Activated naive CD8-positive, alpha-beta T cell (primary cell): ENCODE data around the gene GMPR.
"Not testable (repeated sequence)": the region's sequence is repeated elsewhere in the genome, so short reads cannot be mapped to it uniquely, and the experiment has no call there.

Source experiments
- H3K27ac Mint-ChIP-seq: one replicate; pipeline ENCODE4 v1.8.0; 2021; ENCODE audit warnings: mixed read lengths
- H3K27me3 Mint-ChIP-seq: one replicate; pipeline ENCODE4 v1.8.0; 2021; ENCODE audit warnings: mixed read lengths
- H3K36me3 Mint-ChIP-seq: one replicate; pipeline ENCODE4 v1.8.0; 2021; ENCODE audit warnings: mixed read lengths
- H3K4me1 Mint-ChIP-seq: one replicate; pipeline ENCODE4 v1.8.0; 2021; ENCODE audit warnings: low read depth, mixed read lengths
- H3K4me3 Mint-ChIP-seq: one replicate; pipeline ENCODE4 v1.8.0; 2021; ENCODE audit warnings: mild to moderate bottlenecking, mixed read lengths
- H3K9me3 Mint-ChIP-seq: one replicate; pipeline ENCODE4 v1.8.0; 2021; ENCODE audit warnings: low read depth, mixed read lengths

The GMPR gene

DNA sequence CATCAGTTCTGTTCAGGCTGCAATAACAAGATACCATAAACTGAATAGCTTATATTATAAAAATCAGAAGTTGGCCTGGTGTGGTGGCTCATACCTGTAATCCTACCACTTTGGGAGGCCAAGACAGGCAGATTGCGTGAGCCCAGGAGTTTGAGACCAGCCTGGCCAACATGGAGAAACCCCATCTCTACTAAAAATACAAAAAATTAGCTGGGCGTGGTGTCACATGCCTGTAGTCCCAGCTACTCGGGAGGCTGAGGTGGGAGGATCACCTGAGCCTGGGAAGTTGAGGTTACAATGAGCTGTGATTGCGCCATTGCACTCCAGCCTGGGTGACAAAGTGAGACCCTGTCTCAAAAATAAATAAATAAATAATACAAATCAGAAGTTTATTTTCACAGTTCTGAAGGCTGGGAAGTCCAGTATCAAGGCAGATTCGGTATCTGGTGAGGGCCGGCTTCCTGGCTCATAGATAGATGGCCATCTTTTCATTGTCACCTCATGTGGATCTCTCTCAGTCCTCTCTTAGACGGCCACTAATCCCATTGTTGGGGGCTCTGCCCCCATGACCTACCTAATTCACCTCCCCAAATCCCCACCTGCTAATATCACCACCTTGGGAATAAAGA is 31.2 kb downstream of the GMPR start:
- H3K9me3 Mint-ChIP-seq, H3K27ac Mint-ChIP-seq, H3K27me3 Mint-ChIP-seq: not testable (repeated sequence)

DNA sequence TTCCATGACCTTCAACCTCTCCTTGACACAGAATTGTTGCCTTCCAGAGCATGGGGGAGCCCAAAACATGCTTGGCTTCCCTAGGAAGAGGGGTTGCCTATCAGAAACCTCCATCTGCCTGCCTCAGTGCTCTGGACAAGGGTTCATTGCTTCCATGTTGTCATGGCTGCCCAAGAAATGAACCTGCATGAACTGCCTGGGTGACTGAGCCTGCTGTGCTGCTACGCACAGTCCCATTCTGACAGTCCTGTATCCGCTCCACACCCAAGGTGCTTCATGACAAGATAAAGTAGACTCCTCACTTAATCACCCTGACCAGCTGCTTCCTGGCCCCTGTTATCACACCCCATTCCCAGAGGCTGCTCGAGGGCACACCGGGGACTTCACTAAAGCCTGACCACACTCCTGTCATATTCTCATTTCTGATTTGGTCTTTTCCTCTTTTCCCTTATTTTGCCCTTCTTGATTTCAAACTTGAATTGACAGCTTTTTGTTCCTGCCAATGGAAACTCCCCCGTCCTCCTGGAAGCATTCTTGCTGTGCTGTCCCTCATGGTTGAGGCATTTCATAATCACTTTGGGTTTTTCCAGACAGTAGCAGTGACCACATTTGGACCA is 31.9 kb downstream of the GMPR start:
- Mint-ChIP-seq H3K27ac (no peak overlapping the region), H3K9me3 (no peaks in the 10 kb centered on the region), H3K4me1 (no peaks in the 10 kb centered on the region), H3K36me3 (no peaks in the 10 kb centered on the region), H3K4me3 (no peak overlapping the region), H3K27me3 (no peaks in the 10 kb centered on the region)

More for the DNA sequence above, 31.2 kb downstream of the GMPR start:
- H3K4me1 Mint-ChIP-seq, H3K4me3 Mint-ChIP-seq, H3K36me3 Mint-ChIP-seq: not testable (repeated sequence)

DNA sequence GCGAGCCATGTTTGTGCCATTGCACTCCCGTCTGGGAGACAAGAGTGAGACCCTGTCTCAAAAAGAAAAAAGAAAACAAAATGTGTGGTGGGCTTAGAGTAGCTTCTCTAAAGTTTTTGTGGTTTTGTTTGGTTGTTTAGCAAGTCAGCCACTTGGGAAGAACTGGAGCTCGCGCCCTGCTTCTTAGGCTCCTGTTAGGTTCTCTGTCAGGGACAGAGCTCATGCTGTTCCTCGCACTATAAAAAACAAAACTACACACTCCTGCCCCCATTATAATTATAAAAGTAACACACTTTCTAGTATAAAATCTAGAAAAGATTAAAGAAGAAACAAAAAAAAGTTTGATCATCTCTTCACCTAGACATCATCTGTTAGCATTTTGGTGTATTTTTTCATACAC is 33.0 kb downstream of the GMPR start:
- peaks cover under 1% of the 10 kb centered on the region for H3K36me3 Mint-ChIP-seq
- H3K9me3 Mint-ChIP-seq, result no peaks in the 10 kb centered on the region
- H3K4me3 Mint-ChIP-seq, result no peak overlapping the region
- H3K4me1 Mint-ChIP-seq, result no peaks in the 10 kb centered on the region
- H3K27ac Mint-ChIP-seq, result no peak overlapping the region
- H3K27me3 Mint-ChIP-seq, result no peaks in the 10 kb centered on the region

DNA sequence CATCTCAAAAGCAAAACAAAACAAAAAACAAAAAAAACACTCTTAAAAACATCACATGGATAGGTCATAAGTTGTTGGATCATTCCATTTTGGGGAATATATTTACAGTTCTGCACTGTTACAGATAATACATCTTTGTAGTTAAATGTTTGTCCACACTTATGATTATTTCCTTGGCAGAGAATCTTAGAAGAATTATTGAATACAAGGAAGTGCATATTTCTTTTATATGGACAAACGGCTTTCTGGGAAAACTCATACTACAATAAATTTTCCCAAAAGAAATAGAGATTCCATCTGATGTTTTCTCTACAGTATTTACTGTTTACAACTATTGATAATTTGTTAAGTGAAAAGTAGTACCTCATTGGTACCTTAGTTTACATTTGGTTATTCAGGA is 33.8 kb downstream of the GMPR start:
- H3K27ac Mint-ChIP-seq, result no peak overlapping the region
- no peak overlapping the region for H3K4me3 Mint-ChIP-seq
- H3K4me1 Mint-ChIP-seq, result no peaks in the 10 kb centered on the region
- H3K9me3 Mint-ChIP-seq, result no peaks in the 10 kb centered on the region
- H3K27me3 Mint-ChIP-seq, result no peaks in the 10 kb centered on the region
- H3K36me3 Mint-ChIP-seq, result peaks cover 2% of the 10 kb centered on the region

DNA sequence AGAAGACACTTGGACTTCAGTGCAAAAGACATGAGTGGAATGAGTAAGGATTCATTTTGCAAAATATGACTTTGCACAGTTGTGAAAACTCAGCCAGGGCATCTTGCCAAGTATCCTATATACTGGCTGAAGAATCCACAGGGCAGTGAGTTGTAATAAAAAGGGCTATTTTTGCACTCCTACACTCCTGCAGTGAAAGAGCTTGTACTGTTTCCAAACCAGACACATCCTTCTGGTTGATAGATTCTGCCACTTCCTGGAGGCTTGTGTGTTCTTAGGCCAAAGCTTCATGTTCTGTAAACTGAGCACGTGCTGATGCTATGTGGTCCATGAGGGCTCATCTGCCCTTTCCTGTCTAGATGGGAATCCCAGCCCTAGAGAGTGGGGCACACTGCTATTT is 34.9 kb downstream of the GMPR start:
- no peaks in the 10 kb centered on the region for H3K27me3 Mint-ChIP-seq
- no peaks in the 10 kb centered on the region for H3K9me3 Mint-ChIP-seq
- H3K27ac Mint-ChIP-seq, result no peak overlapping the region
- H3K36me3 Mint-ChIP-seq, result peaks cover 2% of the 10 kb centered on the region
- no peaks in the 10 kb centered on the region for H3K4me1 Mint-ChIP-seq
- H3K4me3 Mint-ChIP-seq, result no peak overlapping the region

DNA sequence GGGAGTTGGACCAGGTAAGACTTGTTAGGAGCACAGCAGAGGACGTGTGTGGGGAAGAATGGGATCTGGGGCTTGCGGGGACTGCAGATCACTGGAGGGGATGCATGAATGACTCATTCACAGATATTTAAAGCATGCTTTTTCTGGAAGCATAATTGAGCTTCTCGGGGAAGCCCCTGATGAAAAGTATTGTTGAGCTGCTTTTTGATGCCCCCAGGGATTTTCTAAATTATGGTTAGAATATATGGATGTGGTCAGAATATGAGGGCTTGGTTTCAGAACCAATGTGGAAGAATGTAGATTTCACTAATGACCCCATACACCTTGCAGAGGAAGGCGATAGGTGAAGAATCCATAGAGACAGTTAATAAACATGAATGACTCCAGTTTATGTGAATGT is 36.1 kb downstream of the GMPR start:
- Mint-ChIP-seq H3K27ac (no peak overlapping the region), H3K27me3 (no peaks in the 10 kb centered on the region), H3K4me3 (no peak overlapping the region), H3K4me1 (no peaks in the 10 kb centered on the region), H3K9me3 (no peaks in the 10 kb centered on the region), H3K36me3 (peaks cover 2% of the 10 kb centered on the region)

DNA sequence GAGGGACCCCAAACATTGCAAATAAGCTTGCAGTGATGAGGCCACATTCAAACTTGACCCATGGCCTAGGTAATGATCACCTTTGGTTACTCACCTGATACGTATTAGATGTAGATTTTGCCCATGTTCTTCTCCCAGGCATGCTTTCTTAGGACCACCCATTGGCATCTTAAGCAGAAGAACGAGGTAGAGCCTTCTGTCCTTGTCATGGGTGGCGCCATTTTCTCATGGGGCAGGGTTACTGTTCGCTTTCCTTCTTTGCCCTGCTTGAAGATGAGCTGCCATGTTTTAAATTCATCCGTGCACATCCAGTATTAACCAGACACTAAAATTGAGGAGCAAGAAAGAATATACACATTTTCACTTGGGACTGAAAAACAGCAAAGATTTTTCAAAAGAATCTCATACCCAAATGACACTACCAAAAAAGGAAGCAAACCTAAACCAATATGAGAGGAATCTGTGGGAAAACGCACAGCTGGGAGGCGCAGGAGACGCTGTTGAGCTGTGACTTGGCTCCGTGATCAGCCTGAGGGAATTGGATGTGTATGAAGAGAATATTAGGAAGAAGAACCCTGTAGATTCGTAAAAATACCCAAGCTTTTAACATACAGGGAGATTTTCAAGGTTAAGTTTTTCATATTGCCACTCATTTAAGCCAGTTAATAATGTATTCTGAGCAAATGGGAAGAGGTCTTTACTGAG is 36.6 kb downstream of the GMPR start:
- Mint-ChIP-seq H3K9me3 (no peaks in the 10 kb centered on the region), H3K4me3 (no peak overlapping the region), H3K36me3 (peaks cover 2% of the 10 kb centered on the region), H3K27ac (no peak overlapping the region), H3K27me3 (no peaks in the 10 kb centered on the region), H3K4me1 (no peaks in the 10 kb centered on the region)

DNA sequence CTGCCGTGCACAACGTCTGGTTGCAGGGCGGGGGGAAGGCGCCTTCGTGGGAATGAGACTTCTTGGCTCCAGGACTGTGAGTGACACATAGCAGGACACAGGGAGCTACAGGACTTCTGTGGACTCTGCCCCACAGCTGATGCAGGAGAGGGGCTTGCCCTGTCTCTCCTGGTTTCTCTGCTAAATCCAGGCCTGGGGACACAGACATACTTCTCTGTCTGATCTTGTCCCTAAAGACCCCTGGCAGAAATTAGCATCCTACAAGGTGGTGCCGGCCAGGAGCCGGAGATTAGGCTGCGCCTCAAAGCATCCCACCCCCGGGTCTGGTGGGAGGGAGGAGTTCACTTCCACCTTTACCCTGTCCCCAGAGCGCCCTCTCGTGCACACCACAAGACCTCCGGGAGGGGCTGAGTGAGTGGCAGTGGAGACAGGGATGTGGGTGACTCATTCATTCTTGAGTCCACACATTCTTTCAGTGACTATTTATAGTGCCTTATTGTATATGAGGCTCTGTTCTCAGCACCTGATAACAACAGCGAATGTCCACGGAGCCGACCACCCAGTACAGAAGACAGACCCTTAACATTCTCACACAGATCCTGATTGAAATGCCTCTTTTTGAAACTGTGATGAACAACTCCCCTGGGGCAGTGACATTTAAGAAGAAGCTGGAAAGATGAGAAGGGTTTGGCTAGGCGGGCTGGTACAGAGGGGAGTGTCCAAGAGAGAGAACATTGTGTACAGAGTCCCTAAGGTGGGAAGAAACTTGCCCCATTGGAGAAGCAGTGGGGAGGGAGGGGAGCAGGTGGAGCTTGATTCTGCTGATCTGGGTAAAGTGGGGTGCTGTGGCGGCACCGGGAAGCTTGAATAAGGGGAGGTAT is 39.0 kb downstream of the GMPR start:
- H3K27ac Mint-ChIP-seq, result no peak overlapping the region
- no peaks in the 10 kb centered on the region for H3K9me3 Mint-ChIP-seq
- H3K27me3 Mint-ChIP-seq, result no peaks in the 10 kb centered on the region
- H3K36me3 Mint-ChIP-seq, result peaks cover 2% of the 10 kb centered on the region
- H3K4me3 Mint-ChIP-seq, result no peak overlapping the region
- H3K4me1 Mint-ChIP-seq, result no peaks in the 10 kb centered on the region

DNA sequence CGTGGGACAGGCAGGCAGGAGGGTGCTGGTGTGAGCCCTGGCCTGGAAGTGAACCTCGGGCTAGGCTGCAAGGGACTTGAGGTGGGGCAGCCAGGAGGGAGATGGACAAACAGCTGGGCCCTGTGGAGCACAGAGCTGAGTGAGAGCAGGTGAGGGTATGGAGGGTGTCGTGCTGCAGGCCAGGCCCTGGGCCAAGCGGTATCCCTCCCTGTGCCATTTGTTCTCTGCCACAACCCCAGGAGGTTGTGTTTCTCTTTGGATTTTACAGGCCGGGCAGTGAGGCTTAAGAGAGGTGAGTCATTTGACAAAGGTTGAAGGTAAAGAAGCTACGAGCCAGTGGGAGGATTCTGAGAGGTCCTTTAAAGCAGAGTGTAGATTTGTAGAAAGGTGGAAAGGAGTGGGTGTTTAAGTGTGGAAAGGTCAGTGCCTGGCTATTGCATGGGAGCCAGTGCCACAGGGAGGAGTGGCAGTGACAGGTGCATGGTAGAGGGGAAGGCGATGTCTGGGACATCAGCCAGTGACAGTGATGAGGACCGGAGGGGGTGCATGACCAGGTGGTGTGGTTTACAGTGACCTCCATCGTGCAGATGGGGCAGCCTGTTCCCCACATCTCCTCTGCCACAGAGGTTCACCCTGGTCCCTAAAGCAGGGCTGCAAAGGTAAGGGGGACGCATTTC is 39.8 kb downstream of the GMPR start:
- Mint-ChIP-seq H3K4me3 (no peak overlapping the region), H3K27me3 (no peaks in the 10 kb centered on the region), H3K4me1 (no peaks in the 10 kb centered on the region), H3K36me3 (peaks cover 2% of the 10 kb centered on the region), H3K9me3 (no peaks in the 10 kb centered on the region), H3K27ac (no peak overlapping the region)

DNA sequence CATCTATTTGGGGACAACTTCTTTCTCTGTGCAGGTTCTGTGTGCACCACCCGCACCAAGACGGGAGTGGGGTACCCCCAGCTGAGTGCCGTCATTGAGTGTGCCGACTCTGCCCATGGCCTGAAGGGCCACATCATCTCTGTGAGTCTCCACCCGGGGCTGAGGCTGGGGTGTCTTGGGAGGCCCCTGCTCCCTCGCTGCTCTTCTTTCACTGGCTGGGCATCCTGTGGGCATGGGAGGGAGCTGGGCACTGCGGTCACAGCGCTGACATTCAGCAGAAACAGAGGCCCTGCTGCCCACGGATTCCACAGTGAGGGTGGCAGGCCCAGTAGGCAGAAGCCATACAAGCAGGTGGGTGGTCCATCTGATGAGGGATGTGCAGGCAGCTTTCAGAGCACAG is 40.4 kb downstream of the GMPR start:
- Mint-ChIP-seq H3K27ac (no peak overlapping the region), H3K4me3 (no peak overlapping the region), H3K36me3 (peaks cover 6% of the 10 kb centered on the region), H3K27me3 (no peaks in the 10 kb centered on the region), H3K9me3 (no peaks in the 10 kb centered on the region), H3K4me1 (no peaks in the 10 kb centered on the region)

DNA sequence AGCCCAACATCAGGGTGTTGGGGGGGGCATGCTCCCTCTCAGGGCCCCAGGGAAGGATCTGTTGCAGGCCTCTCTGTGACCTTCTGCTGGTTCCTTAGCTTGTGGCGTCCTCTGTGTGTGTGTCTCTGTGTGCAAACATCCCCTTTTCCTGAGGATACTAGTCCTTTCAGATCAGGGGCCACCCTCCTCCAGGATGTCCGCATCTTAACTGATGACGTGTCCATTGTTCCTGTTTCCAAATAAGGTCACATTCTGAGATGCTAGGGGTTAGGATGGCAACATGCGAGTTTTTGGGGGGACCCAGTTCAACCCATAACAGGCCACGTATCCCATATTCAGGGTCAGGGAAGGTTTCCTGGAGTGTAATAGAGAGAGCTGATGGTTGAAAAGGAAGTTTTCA is 40.9 kb downstream of the GMPR start:
- Mint-ChIP-seq H3K9me3 (no peaks in the 10 kb centered on the region), H3K27me3 (no peaks in the 10 kb centered on the region), H3K4me1 (no peaks in the 10 kb centered on the region), H3K4me3 (no peak overlapping the region), H3K27ac (no peak overlapping the region), H3K36me3 (peaks cover 6% of the 10 kb centered on the region)

DNA sequence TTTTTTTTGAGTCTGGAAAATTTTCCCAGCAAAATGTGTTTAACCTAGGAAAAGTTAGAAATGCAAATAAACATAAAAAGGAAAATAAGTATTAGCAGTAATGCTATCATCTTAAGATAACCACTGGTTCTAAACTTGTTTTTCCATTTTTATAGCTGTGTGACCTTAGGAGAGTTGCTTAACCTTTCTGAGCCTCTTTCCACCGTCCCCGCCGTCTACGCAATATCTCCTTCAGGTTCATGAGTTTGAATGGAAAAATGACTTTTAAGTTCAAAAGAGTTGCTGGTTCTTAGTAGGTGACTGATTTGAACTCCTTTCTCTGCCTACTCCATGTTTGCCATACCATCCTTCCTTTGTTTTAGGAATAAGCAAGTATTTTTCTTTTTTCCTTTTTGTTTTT is 44.0 kb downstream of the GMPR start:
- Mint-ChIP-seq H3K27me3 (no peaks in the 10 kb centered on the region), H3K36me3 (peaks cover 4% of the 10 kb centered on the region), H3K4me3 (no peak overlapping the region), H3K27ac (no peak overlapping the region), H3K9me3 (no peaks in the 10 kb centered on the region), H3K4me1 (no peaks in the 10 kb centered on the region)

DNA sequence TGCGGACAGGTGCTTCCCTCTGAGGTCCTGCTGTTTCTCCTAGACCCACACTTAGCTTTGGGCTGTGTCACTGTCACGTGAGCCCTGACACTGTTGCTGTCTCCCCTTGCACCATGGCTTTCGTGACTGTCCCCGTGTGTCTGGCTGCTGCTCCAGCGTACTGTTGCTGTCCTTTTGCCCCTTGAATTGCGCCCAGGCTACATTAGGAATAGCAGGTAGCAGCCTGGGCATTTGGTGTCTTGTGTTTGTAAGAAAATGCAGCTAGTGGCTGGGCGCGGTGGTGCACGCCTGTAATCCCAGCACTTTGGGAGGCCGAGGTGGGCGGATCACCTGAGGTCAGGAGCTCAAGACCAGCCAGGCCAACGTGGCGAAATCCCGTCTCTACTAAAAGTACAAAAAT is 46.1 kb downstream of the GMPR start:
- peaks cover 4% of the 10 kb centered on the region for H3K36me3 Mint-ChIP-seq
- H3K27me3 Mint-ChIP-seq, result no peaks in the 10 kb centered on the region
- H3K9me3 Mint-ChIP-seq, result no peaks in the 10 kb centered on the region
- no peaks in the 10 kb centered on the region for H3K4me1 Mint-ChIP-seq
- no peak overlapping the region for H3K27ac Mint-ChIP-seq
- no peak overlapping the region for H3K4me3 Mint-ChIP-seq

DNA sequence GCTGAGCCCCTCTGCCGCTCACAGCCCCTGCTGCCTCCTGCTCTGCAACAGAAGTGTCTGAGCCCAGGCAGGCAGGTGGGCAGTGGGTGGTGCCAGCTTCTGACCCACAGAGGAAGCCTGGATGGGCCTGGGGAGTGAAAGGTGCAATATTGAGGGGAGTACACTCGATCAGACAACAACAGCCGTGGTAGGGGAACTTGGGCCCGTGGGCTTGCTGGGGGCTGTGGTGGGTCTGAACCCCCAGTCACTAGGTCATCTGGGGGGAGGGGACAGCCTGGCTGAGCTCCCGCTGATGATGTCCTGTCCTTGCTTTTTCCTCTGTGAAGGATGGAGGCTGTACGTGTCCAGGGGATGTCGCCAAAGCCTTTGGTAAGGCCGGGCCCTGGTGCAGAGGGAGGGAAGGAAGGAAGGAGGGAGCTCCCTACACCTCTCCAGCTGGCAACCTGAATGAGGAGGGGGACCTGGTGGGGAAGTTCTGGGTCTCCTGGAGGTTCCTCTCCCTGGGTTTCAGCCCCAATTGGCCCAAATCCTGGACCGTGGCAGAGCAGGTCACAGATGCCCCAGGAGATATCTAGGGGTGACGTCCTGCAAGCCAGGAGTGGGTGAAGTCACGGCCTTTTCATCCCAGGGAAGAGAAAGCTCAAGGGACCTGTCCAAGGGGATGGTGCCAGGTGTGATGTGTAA is 47.2 kb downstream of the GMPR start:
- Mint-ChIP-seq H3K36me3 (peaks cover 4% of the 10 kb centered on the region), H3K27ac (no peak overlapping the region), H3K4me1 (no peaks in the 10 kb centered on the region), H3K4me3 (no peak overlapping the region), H3K9me3 (no peaks in the 10 kb centered on the region), H3K27me3 (no peaks in the 10 kb centered on the region)
